Activated CD4-positive, CD25-positive, alpha-beta regulatory T cell treated with anti-CD3 and anti-CD28 coated beads, Interleukin-2, amount 50 U/mL, for 24 hours (primary cell): Measurements from ENCODE around the gene SULT1A1.
"Not testable (repeated sequence)": the region's sequence is repeated elsewhere in the genome, so short reads cannot be mapped to it uniquely, and the experiment has no call there.

ENCODE experiments used
- ATAC-seq, 2 donors: fragments of 150-1000 bp; cut with Tn5 transposase; one replicate each; pipeline ENCODE4 v1.10.0; 2021; ENCODE audit warnings: mild to moderate bottlenecking in 1 of 2, moderate library complexity in 1 of 2

The SULT1A1 gene

DNA sequence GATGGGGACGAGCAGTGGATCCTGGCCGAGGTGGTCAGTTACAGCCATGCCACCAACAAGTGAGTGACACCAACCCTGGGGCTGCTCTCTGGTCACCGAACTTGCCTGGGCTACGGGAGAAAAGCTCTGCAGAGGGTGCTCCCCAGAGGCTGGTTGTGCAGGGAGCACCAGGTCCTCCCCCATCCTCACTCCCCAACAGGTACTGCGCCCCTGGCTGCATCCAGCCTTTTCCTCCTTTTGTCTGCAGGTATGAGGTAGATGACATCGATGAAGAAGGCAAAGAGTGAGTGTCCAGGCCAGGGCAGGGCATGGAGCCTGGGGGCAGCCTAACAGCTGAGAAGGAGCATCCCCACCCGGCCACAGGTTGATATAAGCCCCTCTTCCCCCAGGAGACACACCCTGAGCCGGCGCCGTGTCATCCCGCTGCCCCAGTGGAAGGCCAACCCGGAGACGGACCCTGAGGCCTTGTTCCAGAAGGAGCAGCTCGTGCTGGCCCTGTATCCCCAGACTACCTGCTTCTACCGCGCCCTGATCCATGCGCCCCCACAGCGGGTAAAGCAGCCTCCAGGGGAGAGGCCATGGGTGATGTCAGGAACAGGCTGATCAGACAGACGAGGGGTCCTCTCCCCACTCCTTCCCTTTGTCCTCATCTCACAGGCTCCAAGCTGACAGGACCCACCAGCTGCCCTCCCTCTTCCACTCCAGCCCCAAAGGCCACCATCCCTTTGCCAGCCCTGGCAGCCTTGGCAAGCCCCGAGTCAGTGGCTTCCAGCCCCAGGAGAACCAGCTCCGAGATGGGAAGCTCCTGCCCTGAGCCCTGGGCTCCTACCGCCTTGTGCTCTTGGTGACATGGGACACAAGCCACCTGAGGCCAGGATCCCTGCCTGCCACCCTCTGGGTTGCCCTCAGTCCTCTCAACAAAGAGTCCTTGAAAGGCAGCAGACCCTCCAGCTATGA is 19.2 kb downstream of the SULT1A1 start:
- no peak for ATAC-seq

DNA sequence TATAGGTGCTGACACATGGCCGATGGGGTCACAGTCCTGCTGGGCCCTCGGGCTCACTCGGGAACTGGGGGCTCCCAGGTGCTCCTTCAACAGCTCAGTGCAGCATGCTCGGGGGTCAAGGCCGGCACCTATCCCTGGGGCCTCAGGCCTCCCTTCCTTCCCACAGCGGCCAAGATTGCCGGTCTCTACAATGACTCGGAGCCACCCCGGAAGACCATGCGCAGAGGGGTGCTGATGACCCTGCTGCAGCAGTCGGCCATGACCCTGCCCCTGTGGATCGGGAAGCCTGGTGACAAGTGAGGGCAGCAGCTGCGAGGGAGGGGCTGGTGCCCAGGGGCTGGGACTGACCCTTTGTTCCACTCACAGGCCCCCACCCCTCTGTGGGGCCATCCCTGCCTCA is 19.9 kb downstream of the SULT1A1 start:
- ATAC-seq: no peak

DNA sequence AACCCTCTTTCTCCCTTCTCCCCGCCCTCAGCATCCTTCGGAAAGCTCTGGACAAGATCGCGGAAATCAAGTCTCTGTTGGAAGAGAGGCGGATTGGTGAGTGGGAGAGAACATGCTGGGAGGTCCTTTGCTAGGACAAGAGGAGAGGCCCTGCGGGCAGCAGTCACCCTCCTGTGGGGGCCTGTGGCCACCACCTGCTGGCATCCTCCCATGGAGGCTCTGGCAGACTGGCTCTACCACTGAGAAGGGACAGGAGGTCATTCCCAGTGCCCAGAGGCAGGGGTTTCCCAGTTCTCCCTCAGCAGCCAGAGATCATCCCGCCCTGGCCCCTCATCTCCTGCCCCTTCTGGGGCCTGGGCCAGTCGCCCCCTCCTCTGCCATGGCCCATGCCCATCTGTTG is 20.8 kb downstream of the SULT1A1 start:
- ATAC-seq: no peak

DNA sequence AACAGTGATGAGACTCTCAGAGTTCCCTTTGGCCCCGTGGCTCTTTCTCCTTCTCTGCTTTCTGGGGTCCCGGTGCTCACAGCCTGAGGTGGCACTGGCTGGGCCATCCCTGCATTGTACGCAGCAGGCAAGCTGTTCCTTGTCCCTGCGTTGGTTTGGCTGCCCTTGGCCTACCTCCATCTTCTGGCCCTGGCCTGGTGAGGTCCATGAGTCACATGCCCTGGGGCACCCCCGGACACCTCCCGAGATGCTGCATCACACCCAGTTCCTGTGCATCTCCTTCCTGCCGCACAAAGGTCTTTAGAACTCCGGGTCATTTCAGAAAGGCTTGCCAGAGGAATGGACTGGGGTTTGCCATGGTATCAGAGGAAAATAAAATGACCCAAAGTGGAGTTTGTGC is 22.5 kb downstream of the SULT1A1 start:
- no peak for ATAC-seq

DNA sequence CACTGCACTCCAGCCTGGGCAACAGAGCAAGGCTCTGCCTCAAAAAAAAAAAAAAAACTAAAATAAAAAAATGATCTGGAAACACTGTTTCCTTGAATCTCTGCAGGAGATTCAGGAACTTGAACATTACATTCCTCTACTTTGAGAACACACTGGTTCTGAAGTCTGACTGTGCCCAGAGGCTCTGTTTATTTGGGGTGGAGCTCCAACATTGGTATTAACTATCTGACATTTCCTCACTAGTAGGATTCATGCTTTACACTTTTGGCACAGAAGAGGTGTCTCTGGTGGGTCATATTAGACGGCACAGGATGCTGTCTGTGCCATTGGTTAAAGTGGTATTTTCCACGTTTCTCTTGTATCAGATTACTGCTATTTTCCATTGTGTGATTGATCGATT is 23.4 kb downstream of the SULT1A1 start:
- no peak for ATAC-seq

DNA sequence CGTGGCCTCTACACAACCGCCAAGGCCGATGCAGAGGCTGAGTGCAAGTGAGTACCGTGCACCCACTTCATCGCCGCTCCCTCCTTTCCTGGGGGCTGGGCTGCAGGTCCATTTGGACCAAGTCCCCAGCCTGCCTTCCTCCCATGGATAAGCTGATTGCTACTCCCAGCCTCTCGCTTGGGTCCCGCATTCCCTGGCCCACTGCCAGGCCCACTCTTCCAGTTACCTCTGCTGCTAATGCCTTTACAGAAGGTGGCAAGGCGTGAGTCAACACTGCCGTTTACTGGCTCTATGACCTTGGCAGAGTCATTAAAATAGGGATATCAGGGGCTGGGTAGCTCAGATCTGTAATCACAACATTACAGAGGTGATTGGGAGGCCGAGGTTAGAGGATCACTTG is 24.2 kb downstream of the SULT1A1 start:
- ATAC-seq: no peak

DNA sequence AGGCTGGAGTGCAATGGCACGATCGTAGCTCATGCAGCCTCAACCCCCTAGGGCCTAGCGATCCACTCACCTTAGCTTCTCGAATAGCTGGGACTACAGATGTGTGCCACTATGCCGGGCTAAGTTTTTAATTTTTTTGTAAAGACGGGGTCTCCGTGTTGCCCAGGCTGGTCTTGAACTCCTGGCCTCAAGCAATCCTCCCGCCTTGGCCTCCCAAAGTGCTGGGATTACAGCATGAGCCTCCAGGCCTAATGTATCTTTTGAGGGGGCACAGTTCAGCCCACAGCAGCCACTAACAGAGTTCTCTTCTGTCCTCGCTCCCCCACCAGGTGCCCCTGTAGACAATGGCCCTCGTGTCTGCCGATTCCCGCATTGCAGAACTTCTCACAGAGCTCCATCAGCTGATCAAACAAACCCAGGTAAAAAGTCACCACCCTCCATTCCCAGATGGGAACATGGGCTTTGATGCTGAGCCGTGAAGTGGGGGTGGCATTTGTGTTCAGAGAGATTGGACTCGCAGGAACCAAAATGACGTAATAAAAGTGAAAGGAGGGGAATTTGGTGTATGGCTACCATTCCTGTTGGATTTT is 29.0 kb downstream of the SULT1A1 start:
- ATAC-seq: no peak

DNA sequence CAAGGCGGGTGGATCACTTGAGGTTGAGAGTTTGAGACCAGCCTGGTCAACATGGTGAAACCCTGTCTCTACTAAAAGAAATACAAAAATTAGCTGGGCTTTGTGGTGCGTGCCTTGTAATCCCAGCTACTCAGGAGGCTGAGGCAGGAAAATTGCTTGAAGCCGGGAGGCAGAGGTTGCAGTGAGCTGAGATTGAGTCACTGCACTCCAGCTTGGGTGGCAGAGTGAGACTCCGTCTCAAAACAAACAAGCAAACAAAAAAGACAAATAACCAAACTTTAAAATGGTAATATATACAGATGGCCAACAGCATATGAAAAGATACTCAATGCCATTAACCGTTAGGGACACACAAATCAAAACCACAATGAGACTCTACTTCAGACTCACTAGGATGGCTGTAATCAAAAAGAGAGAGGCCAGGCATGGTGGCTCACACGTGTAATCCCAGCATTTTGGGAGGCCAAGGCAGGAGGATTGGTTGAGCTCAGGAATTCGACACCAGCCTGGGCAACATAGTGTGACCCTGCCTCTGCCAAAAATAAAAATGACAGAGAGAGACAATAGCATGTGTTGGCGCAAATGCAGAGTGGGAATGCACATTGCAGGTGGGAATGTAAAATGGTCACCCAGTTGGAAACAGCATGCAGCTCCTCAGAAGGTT is 34.3 kb downstream of the SULT1A1 start:
- no peak for ATAC-seq

DNA sequence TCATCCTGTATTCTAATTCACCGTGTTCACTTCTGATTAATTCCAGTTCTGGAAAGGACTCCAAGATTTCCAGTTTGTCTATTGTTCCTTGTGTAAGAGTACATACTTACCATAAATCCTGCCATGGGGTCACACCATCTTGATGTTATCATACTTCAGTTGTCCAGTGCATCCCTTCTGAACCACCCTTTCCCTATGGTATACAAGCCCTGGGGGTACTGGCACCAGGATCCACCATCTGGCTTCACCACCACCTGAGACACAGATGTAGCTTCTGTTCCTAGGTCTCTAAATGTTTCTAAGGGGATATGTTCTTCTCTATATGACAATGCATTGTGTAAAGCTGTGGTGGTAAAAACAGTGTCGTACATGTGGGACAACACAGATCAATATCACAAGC is 34.9 kb downstream of the SULT1A1 start:
- ATAC-seq: no peak

DNA sequence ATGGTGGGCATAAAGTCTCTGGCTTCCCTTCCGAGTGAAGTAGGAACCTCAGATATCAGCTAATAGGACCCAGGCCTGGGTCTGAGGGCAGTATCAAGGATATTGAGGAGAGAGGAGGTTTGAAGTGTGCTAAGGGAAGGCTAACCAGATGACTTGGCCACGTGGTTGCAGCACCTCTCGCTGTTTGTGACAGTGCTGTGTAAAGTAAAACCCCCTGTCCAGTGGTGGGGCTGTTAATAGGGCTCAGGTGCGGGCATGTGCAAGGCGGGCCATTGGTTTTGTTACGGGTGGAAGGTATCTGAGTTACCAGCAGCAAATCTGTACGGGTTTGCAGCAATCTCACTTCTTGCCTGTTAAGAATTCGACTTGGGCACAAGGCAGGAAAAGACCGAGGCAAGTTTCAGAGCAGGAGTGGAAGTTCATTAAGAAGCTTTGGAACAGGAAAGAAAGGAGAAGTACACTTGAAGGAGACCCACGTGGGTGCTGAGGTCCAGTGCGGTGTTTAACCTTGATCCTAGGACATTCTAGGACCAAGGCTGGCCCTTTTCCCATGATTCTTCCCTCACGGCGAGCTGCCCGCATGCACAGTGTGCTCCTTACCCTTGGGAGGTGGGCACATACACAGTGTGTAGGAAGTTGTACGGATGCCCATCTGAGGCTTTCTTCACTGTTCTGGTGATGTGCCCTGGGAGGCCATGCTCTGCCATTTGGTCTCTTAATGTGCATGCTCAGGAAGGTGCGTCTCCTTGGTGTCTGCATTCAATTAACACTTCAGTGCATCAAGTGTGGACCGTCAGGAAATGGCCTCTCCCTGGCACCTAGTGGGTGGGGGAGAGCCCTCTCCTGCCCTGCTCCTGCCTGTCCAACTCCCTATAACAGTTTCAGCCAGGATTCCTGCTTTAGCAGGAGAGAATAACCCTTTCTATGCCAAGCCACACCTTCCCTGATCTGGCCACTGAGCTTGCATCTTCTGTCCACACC is 35.8 kb downstream of the SULT1A1 start:
- no peak for ATAC-seq

DNA sequence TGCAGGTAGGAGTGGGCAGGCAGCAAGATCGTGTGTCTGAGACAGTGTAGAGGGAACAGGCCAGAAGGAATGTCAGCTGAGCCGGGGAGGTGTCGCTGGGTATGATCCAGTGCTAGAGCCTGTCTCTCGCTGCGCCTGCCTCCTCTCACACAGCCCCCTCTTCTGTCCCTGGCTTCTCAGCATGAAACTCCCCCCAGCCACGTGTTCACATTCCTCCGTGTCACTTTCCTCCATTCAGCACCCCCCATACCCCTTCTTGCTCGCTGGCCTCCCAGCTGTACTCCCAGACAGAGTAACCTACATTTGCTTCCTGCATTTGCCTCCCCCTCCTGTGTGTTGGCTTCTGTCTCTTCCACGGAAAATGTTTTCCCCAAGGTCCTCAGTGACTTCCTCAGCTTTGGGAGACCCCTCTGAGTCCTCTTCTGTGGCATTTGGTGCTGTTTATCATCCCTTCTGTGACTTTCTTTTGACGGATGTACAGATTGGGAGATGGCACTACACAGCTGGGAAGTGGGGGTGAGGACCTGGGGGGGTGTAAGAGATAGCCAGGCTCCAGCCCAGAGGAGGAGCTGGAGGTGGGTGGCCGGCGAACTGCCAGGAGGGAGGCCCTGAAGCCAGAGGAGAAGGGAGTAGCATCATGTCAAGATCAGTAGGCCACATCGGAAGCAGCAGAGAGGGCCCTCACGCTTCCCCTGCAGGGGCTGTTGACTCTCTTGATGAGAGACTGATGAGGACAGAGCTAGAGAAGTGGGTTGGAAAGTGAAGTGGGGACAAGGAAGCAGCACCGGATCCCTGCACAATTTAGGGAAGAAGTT is 36.9 kb downstream of the SULT1A1 start:
- ATAC-seq: no peak

DNA sequence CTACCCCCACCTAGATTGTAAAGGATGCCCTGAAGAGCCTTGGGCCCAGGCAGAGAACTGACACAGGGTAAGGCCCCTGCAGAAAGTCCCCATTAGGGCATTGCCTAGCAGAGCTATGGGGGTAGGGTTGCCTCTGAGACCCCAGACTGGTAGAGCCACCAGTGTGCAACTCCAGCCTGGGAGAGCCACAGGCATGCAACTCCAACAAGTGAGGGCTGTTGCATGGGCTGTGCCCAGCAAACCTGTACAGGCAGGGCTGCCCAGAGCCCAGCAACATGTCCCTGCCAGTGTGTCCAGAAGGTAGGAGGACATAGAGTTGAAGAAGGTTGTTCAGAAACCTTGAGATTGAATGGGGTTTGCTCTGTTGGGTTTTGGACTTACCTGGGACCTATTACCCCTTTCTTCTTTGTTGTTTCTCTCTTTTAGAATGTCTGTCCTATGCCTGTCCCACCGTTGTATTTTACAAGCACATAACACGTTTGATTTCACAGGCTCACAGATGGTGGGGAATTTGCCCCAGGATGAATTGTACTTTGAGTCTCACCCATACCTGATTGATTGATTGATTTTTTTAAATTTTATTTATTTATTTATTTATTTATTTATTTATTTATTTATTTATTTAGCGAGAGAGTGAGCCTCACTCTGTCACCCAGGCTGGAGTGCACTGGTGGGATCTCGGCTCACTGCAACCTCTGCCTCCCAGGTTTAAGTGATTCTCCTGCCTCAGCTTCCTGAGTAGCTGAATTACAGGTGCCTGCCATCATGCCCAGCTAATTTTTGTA is 39.7 kb downstream of the SULT1A1 start:
- no peak for ATAC-seq

DNA sequence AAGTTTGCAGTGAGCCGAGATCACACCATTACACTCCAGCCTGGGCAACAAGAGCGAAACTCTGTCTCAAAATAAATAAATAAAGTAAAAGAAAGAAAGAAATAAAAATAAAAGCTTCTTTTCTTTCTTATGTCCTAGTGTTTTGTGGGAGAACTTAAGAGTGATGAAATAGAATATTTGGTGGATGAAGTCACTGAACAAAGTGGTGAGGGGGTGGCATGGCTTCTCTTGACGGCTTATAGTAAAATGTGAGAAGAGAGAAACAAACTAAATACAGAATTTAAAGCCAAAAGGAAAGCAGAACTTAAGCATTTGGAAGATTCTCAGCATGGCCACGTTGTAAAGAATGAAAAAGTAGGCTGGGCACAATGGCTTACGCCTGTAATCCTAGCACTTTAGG is 40.8 kb downstream of the SULT1A1 start:
- ATAC-seq: no peak

DNA sequence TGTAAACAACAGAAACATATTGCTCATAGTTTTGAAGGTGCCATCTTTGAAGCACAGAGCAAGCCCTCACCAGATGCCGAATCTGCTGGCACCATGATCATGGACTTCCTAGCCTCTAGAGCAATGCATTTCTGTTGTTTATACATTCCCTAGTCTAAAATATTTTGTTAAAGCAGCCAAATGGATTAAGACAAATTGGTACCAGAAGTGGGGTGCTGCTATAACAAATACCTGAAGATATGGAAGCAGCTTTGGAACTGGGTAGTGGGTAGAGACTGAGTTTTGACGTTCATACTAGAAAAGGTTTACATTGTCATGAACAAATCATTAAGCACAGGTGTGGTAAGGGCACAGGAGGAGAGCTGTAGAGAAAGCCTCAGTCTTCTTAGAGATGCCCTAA is 42.6 kb downstream of the SULT1A1 start:
- ATAC-seq: no peak

DNA sequence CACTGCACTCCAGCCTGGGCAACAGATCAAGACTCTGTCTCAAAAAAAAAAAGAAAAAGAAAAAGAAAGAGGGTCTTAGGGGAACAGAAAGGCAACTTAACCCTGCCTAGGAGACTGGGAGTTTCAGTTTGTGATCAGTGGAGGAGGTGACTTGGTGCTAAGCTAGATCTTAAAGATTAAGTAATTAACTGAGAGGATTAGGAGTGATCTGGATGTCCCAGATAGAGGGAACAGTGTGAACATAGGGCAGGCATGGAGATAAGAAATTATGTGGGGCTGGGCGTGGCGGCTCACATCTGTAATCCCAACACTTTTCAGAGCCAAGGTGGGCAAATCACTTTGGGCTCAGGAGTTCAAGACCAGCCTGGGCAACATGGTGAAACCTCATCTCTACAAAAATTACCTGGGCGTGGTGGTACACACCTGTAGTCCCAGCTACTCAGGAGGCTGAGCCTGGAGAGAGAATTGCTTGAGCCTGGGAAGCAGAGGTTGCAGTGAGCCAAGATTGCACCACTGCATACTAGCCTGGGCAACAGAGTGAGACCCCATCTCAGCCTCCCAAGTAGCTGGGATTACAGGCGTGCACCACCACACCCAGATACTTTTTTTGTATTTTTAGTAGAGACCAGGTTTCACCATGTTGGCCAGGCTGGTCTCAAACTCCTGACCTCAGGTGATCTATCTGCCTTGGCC is 43.5 kb downstream of the SULT1A1 start:
- ATAC-seq: not testable (repeated sequence)

DNA sequence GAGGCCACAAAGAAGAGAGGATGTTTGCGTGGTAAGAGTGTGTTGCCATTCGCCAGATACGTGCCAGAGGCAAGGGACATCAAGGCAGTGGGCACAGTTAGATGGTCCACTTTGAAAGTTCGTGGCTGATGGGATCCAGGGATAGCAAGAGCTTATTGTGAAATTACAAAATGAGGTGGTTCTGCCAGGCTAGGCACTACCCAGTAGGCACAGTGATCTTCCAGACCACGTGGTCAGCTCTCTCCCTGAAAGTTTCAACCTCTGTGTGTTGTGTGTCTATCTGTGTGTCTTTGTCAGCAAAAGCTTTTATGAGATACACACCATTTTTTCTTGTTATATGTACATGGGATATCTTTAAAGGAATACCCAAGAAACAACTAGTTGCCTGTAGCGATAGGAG is 46.6 kb downstream of the SULT1A1 start:
- ATAC-seq: no peak

DNA sequence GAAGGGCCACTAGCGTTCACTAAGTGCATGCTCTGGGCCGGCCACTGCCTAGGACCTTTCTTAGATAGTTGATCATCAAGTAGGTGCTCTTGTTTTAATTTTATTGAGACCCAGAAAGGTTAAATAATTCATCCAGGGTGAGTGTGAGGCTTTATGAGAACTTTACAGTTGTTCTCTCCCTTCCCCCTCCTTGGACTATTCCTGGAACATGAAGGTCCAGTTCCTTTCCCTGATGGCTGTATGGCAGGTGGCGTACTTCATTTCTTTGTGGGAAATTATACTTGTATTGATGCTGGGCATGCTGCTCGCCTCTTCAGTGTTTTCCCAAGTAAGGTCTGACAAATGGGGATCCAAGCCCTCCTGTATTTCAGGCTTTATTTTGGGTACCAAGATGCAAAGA is 47.6 kb downstream of the SULT1A1 start:
- ATAC-seq: no peak

DNA sequence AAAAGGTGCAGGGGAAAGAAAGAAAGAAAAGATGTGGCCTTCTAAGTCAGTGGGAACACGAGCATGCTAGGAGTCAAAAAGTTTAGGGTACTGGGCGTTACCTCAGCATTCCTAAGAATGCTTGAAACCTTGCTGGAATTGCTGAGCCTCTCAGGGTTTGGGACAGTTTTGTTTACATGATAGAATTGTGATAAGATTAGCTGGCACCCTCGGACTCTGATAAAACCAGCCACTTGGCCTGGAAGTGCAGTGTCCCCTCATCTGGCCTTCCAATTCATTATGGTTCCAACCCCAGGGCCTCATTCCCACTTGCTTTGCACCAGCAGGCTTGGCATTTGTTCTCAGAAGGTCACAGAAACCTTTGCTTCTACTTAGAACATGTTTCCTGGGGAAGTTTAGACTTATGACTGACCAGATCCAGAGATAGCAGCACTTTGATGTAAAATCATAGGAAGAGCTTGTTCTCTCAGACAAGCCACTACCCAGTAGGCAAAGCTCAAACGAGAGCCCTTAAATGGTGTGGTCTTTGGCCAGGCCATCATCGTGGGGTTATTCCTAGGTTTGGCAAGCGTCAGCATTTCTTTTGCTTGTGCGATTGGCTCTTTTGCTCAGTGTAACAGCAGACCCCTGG is 48.2 kb downstream of the SULT1A1 start:
- no peak for ATAC-seq

DNA sequence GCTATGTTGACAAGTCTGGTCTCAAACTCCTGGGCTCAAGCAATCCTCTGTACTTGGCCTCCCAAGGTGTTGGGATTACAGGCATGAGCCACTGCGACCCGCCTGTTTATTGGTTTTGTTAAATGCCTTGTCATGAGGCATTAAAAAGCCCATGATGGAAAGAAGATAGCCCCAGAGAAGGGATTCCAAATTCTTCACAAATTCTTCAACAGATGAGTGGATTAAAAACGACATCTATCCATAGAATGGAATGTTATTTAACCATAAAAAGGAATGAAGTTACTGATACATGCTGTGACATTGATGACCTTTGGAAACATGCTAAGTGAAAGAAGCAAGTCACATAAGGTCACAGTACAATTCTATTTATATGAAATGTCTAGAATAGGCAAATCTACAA is 51.4 kb downstream of the SULT1A1 start:
- no peak for ATAC-seq

DNA sequence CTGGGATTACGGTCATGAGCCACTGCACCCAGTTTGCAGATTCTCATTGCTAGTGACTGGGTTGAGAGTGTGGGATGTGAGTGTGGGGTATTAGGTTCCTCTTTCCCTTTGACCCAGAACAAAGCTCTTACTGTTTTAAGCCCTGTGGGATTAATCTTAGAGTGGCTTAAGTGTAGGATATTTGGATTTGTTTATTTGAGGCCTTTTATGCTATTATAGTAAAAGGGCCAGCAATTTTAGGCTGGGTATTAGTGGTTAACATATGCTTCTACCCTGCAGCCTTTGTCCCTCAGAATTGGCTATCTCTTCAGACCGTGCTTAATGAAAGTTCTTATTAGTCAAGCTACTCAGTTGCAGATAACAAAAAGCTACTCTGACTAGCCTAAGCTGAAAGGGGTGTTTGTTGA is 52.9 kb downstream of the SULT1A1 start:
- no peak for ATAC-seq
